HL-60 (cell line): ENCODE data around the gene SNX8.

ENCODE experiments used
- DNase-seq, 2 experiments: peaks; one replicate each; pipeline ENCODE4 v3.0.0-alpha.2; 2010 to 2020; ENCODE audit warnings: low read depth in 1 of 2, low spot score in 1 of 2
- H3K27ac ChIP-seq: fragments of 250-450 bp; sonication (Bioruptor Pico); replicated peaks from 2 replicates; pipeline ENCODE4 v1.5.1; 2020; ENCODE audit warnings: mild to moderate bottlenecking, moderate library complexity
- H3K27me3 ChIP-seq: fragments of 250-450 bp; sonication (Bioruptor Pico); 2 replicates; pipeline ENCODE4 v1.5.1; 2021; ENCODE audit warnings: mild to moderate bottlenecking, moderate library complexity; ENCODE audit not compliant: insufficient read depth, poor library complexity, severe bottlenecking
- H3K4me3 ChIP-seq: replicated peaks from 2 replicates; pipeline ENCODE4 v1.5.1; 2011; ENCODE audit warnings: mild to moderate bottlenecking, control low read depth, low read length; ENCODE audit not compliant: insufficient read depth
- GABPA ChIP-seq: IDR thresholded peaks from 2 replicates; pipeline ENCODE4 v1.6.1; 2012; ENCODE audit warnings: low read depth
- POLR2AphosphoS5 ChIP-seq: IDR thresholded peaks from 2 replicates; pipeline ENCODE4 v1.6.1; 2012; ENCODE audit warnings: low read depth
- REST ChIP-seq: IDR thresholded peaks from 2 replicates; pipeline ENCODE4 v1.6.1; 2012; ENCODE audit warnings: low read depth; ENCODE audit not compliant: insufficient replicate concordance
- SPI1 ChIP-seq: IDR thresholded peaks from 2 replicates; pipeline ENCODE4 v1.6.1; 2012; ENCODE audit warnings: low read depth, mild to moderate bottlenecking, borderline replicate concordance
- TF ChIP-seq, protein P1 (sequence below): IDR thresholded peaks from one replicate; pipeline ENCODE4 v1.5.1; 2011; ENCODE audit warnings: low read length, control low read depth, inconsistent platforms; ENCODE audit not compliant: insufficient read depth

The SNX8 gene

GRCh38 chr7:2247141-2247995 lies 66.9 kb downstream of the SNX8 start:
- no peak for DNase-seq
- H3K4me3 ChIP-seq: no peak overlapping the region
- no peaks in the 10 kb centered on the region for H3K27me3 ChIP-seq
- TF ChIP-seq, protein P1, sequence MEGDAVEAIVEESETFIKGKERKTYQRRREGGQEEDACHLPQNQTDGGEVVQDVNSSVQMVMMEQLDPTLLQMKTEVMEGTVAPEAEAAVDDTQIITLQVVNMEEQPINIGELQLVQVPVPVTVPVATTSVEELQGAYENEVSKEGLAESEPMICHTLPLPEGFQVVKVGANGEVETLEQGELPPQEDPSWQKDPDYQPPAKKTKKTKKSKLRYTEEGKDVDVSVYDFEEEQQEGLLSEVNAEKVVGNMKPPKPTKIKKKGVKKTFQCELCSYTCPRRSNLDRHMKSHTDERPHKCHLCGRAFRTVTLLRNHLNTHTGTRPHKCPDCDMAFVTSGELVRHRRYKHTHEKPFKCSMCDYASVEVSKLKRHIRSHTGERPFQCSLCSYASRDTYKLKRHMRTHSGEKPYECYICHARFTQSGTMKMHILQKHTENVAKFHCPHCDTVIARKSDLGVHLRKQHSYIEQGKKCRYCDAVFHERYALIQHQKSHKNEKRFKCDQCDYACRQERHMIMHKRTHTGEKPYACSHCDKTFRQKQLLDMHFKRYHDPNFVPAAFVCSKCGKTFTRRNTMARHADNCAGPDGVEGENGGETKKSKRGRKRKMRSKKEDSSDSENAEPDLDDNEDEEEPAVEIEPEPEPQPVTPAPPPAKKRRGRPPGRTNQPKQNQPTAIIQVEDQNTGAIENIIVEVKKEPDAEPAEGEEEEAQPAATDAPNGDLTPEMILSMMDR: no peak
- TF ChIP-seq GABPA: no peak
- TF ChIP-seq SPI1: no peak
- TF ChIP-seq POLR2AphosphoS5: no peak
- TF ChIP-seq REST: no peak
- no peak overlapping the region for H3K27ac ChIP-seq

- Histone ChIP-seq H3K27ac (no peak overlapping the region), H3K27me3 (no peaks in the 10 kb centered on the region), H3K4me3 (no peak overlapping the region)
- TF ChIP-seq POLR2AphosphoS5 (0 out of 2 replicates have a peak, but pooled peaks have one; percentile 22), GABPA (no peak)
- peak in 1 of 2 experiments; percentile 83 for DNase-seq
Observed at GRCh38 chr7:2245883-2246675, 68.2 kb downstream of the SNX8 start.

DNA sequence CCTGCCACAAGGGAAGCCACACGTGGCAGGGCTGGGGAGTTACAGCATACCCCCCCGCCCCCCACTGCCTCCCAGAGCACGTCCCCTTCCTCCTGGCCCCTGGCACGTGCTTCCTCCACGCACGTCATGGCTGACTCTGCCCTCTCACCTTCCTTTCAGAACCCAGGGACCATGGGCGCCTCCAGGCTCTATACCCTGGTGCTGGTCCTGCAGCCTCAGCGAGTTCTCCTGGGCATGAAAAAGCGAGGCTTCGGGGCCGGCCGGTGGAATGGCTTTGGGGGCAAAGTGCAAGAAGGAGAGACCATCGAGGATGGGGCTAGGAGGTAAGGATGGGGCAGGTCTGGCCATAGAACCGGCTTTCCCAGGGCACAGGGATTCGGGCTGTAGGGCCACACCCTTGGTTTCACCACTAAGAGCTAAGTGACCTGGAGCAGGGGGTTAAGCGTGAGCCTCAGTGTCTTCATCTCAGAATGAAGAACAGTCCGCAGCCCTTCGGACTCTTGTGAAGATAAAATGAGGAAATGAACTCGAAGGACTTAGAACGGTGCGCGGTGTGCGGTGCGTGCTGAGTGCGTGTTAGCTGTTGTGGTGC lies 69.7 kb downstream of the SNX8 start:
- H3K27ac ChIP-seq: peak overlapping the region; percentile 5; the same call in 1 of the 2 replicates
- DNase-seq: peak in 1 of 2 experiments; percentile 45
- no peaks in the 10 kb centered on the region for H3K27me3 ChIP-seq
- TF ChIP-seq SPI1 (peak; percentile 41; the same call in 1 of the 2 replicates), POLR2AphosphoS5 (0 out of 2 replicates have a peak, but pooled peaks have one; percentile 22), REST (no peak), GABPA (no peak)
- TF ChIP-seq, protein P1: no peak
- H3K4me3 ChIP-seq: no peak overlapping the region

DNA sequence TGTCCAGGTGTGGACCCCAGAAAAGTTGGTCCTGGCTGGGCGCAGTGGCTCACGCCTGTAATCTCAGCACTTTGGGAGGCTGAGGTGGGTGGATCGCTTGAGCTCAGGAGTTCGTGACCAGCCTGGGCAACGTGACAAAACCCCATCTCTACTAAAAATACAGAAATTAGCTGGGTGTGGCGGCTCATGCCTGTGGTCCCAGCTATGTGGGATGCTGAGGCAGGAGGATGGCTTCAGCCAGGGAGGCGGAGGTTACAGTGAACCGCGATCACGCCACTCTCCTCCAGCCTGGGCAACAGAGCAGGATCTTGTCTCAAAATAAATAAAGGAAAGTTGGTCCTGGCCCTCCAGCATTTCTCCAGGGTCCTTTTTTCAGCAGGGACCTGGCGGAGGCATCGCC lies 70.8 kb downstream of the SNX8 start:
- H3K27ac ChIP-seq: no peak overlapping the region; the same call in 1 of the 2 replicates
- no peak overlapping the region for H3K4me3 ChIP-seq
- TF ChIP-seq, protein P1: no peak
- TF ChIP-seq REST (no peak), SPI1 (no peak), GABPA (no peak), POLR2AphosphoS5 (no peak)
- no peaks in the 10 kb centered on the region for H3K27me3 ChIP-seq
- no peak for DNase-seq
